Measurements from ENCODE around the gene LETMD1.
"Not testable (repeated sequence)": the region's sequence is repeated elsewhere in the genome, so short reads cannot be mapped to it uniquely, and the experiment has no call there.

LETMD1 gene

GRCh38 chr12:51027342-51027835, 20.7 kb upstream of the LETMD1 start:
- no peak for DNase-seq

- peak; percentile 80 for DNase-seq
Observed at GRCh38 chr12:51028126-51028812, 19.9 kb upstream of the LETMD1 start.

GRCh38 chr12:51028813-51029150, 19.3 kb upstream of the LETMD1 start:
- DNase-seq: no peak

GRCh38 chr12:51033048-51033447, 15.1 kb upstream of the LETMD1 start:
- DNase-seq: no peak

- no peak for DNase-seq
Observed at GRCh38 chr12:51033457-51034089, 14.6 kb upstream of the LETMD1 start.

GRCh38 chr12:51036279-51036678, 11.8 kb upstream of the LETMD1 start:
- DNase-seq: no peak

- DNase-seq: peak; percentile 49
Observed at GRCh38 chr12:51048661-51049251, 629 bp downstream of the LETMD1 start.

GRCh38 chr12:51049525-51049924, 1.4 kb downstream of the LETMD1 start:
- DNase-seq: no peak

GRCh38 chr12:51051787-51052186, 3.7 kb downstream of the LETMD1 start:
- no peak for DNase-seq

GRCh38 chr12:51055060-51055459, 6.9 kb downstream of the LETMD1 start:
- no peak for DNase-seq

GRCh38 chr12:51056242-51056641, 8.1 kb downstream of the LETMD1 start:
- no peak for DNase-seq

GRCh38 chr12:51059086-51059485, 11.0 kb downstream of the LETMD1 start:
- DNase-seq: no peak

- DNase-seq: no peak
Observed at GRCh38 chr12:51062631-51063397, 14.7 kb downstream of the LETMD1 start.

GRCh38 chr12:51065530-51065929, 17.4 kb downstream of the LETMD1 start:
- DNase-seq: no peak

- no peak for DNase-seq
Observed at GRCh38 chr12:51067229-51067628, 19.1 kb downstream of the LETMD1 start.

- no peak for DNase-seq
Observed at GRCh38 chr12:51067771-51068170, 19.6 kb downstream of the LETMD1 start.

GRCh38 chr12:51070004-51070403, 21.9 kb downstream of the LETMD1 start:
- DNase-seq: no peak

GRCh38 chr12:51071663-51072062, 23.5 kb downstream of the LETMD1 start:
- no peak for DNase-seq

- DNase-seq: no peak
Observed at GRCh38 chr12:51075390-51075789, 27.3 kb downstream of the LETMD1 start.

- DNase-seq: no peak
Observed at GRCh38 chr12:51076236-51076930, 28.3 kb downstream of the LETMD1 start.

- DNase-seq: no peak
Observed at GRCh38 chr12:51077930-51078329, 29.8 kb downstream of the LETMD1 start.

- not testable (repeated sequence) for DNase-seq
Observed at GRCh38 chr12:51078346-51078745, 30.2 kb downstream of the LETMD1 start.

- not testable (repeated sequence) for DNase-seq
Observed at GRCh38 chr12:51078866-51079265, 30.7 kb downstream of the LETMD1 start.
